Ovary (tissue), 3 donors: ENCODE results near the gene SLC38A11.

Source experiments
- EP300 ChIP-seq: sonication (generic); formaldehyde crosslinking; IDR thresholded peaks from one replicate; pipeline ENCODE4 v1.6.1; 2017; ENCODE audit warnings: antibody characterized with exemption
- POLR2A ChIP-seq: fragments of 450-650 bp; IDR thresholded peaks from one replicate; pipeline ENCODE4 v1.6.1; 2017; ENCODE audit warnings: antibody characterized with exemption, mild to moderate bottlenecking, moderate library complexity
- TF ChIP-seq, protein P1 (sequence below), 3 donors: fragments of 450-650 bp in 2 of 3; fragments of 200-600 bp in 1 of 3; IDR thresholded peaks; one replicate each; pipeline versions ENCODE4 v1.5.1 to v1.8.0; 2016 to 2022; ENCODE audit warnings: antibody characterized with exemption in 3 of 3, mild to moderate bottlenecking in 1 of 3
- donor health status: DM: no; HTN: no; CAD: no.

DNA sequence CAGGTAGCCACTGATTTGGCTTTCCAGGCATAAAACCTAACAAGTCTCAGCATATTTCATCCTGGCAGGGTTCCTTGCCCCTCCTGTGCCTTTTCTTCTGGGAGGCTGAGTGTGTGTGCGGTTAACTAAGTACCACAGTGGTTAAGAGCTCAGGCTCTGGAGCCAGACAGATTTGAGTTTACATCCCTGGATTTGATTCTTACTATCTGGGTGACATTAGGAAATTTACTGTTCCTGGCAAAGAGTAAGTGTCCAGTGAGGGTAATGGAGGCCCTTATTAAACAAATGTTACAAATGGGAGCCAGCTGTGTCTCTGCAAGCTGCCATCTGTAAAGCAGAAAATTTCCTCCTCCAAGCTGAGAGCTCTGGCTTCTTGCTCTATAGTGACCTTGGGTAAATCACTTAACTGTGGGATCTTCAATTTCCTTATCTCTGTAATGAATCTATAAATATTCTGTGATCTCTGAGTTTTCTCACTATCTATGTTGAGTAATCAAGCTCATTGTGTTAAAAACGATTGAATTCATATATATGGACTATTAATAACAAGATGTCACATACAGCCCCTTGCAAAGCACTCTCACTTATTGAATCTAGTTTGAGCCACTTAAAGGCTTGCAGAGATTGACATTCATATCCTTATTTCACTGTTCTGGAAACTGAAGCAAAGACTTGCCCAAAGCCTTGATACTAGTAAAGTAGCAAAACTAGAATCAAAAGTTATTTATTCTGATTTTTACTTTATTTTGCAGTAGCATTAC is 107.2 kb downstream of the SLC38A11 start:
- TF ChIP-seq, protein P1, sequence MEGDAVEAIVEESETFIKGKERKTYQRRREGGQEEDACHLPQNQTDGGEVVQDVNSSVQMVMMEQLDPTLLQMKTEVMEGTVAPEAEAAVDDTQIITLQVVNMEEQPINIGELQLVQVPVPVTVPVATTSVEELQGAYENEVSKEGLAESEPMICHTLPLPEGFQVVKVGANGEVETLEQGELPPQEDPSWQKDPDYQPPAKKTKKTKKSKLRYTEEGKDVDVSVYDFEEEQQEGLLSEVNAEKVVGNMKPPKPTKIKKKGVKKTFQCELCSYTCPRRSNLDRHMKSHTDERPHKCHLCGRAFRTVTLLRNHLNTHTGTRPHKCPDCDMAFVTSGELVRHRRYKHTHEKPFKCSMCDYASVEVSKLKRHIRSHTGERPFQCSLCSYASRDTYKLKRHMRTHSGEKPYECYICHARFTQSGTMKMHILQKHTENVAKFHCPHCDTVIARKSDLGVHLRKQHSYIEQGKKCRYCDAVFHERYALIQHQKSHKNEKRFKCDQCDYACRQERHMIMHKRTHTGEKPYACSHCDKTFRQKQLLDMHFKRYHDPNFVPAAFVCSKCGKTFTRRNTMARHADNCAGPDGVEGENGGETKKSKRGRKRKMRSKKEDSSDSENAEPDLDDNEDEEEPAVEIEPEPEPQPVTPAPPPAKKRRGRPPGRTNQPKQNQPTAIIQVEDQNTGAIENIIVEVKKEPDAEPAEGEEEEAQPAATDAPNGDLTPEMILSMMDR (IDR thresholded peaks at IDR 0.05) = no peak
- no peak for TF ChIP-seq POLR2A
- TF ChIP-seq EP300 = no peak
